HepG2 (cell line): Measurements from ENCODE around the gene TRMT112. TPM values are rescaled to one million over a fixed set of nuclear protein-coding genes. Genes with fewer than 3 reads are reported as not detected.

Source experiments
- ATAC-seq: fragments of 200-7000 bp; cut with Tn5 transposase; 3 replicates; pipeline ENCODE4 v1.9.1; 2020; ENCODE audit warnings: mild to moderate bottlenecking, moderate library complexity
- BruUV-seq: library from RNA; stranded (reverse); fragments of 400-500 nt; replicated peaks from 2 replicates; lab custom pipeline; 2021; lab: Mats Ljungman, UMichigan
- CTCF ChIA-PET: fragments of 300-600 bp; formaldehyde crosslinking; extraction: SDS; loops from one replicate; lab custom pipeline; 2021; ENCODE audit warnings: low total read pairs, inconsistent platforms, low intra/inter-chr PET ratio; lab: Yijun Ruan, JAX
- POLR2A ChIA-PET: fragments of 350-600 bp; sonication (Branson Sonifier 250); formaldehyde crosslinking; loops from one replicate; lab custom pipeline; 2020; ENCODE audit warnings: antibody characterized with exemption, inconsistent platforms; lab: Yijun Ruan, JAX
- DNase-seq: peaks from one replicate; pipeline ENCODE4 v3.0.0-alpha.2; 2015; ENCODE audit warnings: low spot score
- FAIRE-seq: peaks from 3 replicates; lab custom pipeline; 2011; peaks lifted over from hg19 to GRCh38; lab: Jason Lieb, UNC
- H2AFZ ChIP-seq: one replicate; pipeline ENCODE4 v1.6.1; 2011; ENCODE audit warnings: low read length, inconsistent platforms
- H3K27ac ChIP-seq: fragments of 300-600 bp; 3 replicates; pipeline ENCODE4 v1.8.0; 2011; ENCODE audit warnings: mixed run types, mild to moderate bottlenecking, mixed read lengths, low read length, inconsistent platforms; ENCODE audit not compliant: insufficient read depth; ENCODE audit errors: extremely low read length
- H3K27me3 ChIP-seq, 2 experiments: fragments of 200-600 bp in 1 of 2; 2 replicates in 1 of 2; 3 replicates in 1 of 2; pipeline versions ENCODE4 v1.6.0 to v1.8.0; 2011; ENCODE audit warnings: low read length in 2 of 2, mild to moderate bottlenecking in 2 of 2, moderate library complexity in 2 of 2, inconsistent platforms in 1 of 2; ENCODE audit not compliant: insufficient read depth in 2 of 2, control insufficient read depth in 1 of 2
- H3K36me3 ChIP-seq, 2 experiments: fragments of 200-600 bp in 1 of 2; replicated peaks in 1 of 2; 2 replicates in 1 of 2; 3 replicates in 1 of 2; pipeline versions ENCODE4 v1.5.1 to v1.8.0; 2011; ENCODE audit warnings: low read length in 2 of 2, inconsistent platforms in 1 of 2; ENCODE audit not compliant: insufficient read depth in 2 of 2, control insufficient read depth in 1 of 2
- H3K4me1 ChIP-seq: 2 replicates; pipeline ENCODE4 v1.5.1; 2012; ENCODE audit warnings: low read length, inconsistent platforms; ENCODE audit not compliant: insufficient read depth
- H3K4me2 ChIP-seq: 2 replicates; pipeline ENCODE4 v1.6.0; 2011; ENCODE audit warnings: low read depth, low read length, inconsistent platforms
- H3K4me3 ChIP-seq, 3 experiments: fragments of 200-600 bp in 1 of 3; sonication (generic), shearing (Covaris generic) in 1 of 3; replicated peaks in 1 of 3; 2 replicates each; pipeline ENCODE4 v1.5.1; 2011 to 2016; ENCODE audit warnings: low read length in 3 of 3, inconsistent platforms in 2 of 3, low read depth in 2 of 3, mild to moderate bottlenecking in 2 of 3, control low read depth in 1 of 3, mixed read lengths in 1 of 3; ENCODE audit not compliant: insufficient read depth in 1 of 3
- H3K79me2 ChIP-seq: one replicate; pipeline ENCODE4 v1.6.1; 2011; ENCODE audit warnings: low read length, inconsistent platforms; ENCODE audit not compliant: insufficient read depth
- H3K9ac ChIP-seq: 2 replicates; pipeline ENCODE4 v1.6.0; 2011; ENCODE audit warnings: mild to moderate bottlenecking, low read depth, low read length, inconsistent platforms; ENCODE audit not compliant: insufficient read depth
- H3K9me3 ChIP-seq: 2 replicates; pipeline ENCODE4 v1.5.1; 2012; ENCODE audit warnings: mild to moderate bottlenecking, low read length
- H4K20me1 ChIP-seq: 2 replicates; pipeline ENCODE4 v1.6.0; 2011; ENCODE audit warnings: inconsistent platforms, mild to moderate bottlenecking, low read length, moderate library complexity; ENCODE audit not compliant: insufficient read depth
- DPF2 ChIP-seq: sonication (generic); formaldehyde crosslinking; IDR thresholded peaks from 2 replicates; pipeline ENCODE4 v1.4.0; 2020; ENCODE audit warnings: mild to moderate bottlenecking, low read depth, missing genetic modification reagents, borderline replicate concordance
- FOXA1 ChIP-seq, 2 experiments: fragments of 450-650 bp in 1 of 2; sonication (generic) in 1 of 2; formaldehyde crosslinking in 1 of 2; IDR thresholded peaks; 2 replicates each; pipeline versions ENCODE4 v1.4.0 to v1.6.1; 2016 to 2020; ENCODE audit warnings: missing genetic modification reagents in 1 of 2
- HDAC6 ChIP-seq: fragments of 200-600 bp; sonication (generic); IDR thresholded peaks from 2 replicates; pipeline ENCODE4 v1.7.0; 2017; ENCODE audit warnings: mild to moderate bottlenecking, antibody characterized with exemption, low read length, low read depth
- HOXA5 ChIP-seq: sonication (generic); formaldehyde crosslinking; IDR thresholded peaks from 2 replicates; pipeline ENCODE4 v1.4.0; 2020; ENCODE audit warnings: missing genetic modification reagents
- IKZF1 ChIP-seq: fragments of 450-650 bp; IDR thresholded peaks from 2 replicates; pipeline ENCODE4 v1.7.1; 2016
- ISL2 ChIP-seq: sonication (generic); formaldehyde crosslinking; IDR thresholded peaks from 2 replicates; pipeline ENCODE4 v1.5.0; 2020; ENCODE audit warnings: missing genetic modification reagents
- MAFG ChIP-seq: sonication (generic); formaldehyde crosslinking; IDR thresholded peaks from 2 replicates; pipeline ENCODE4 v1.5.1; 2020; ENCODE audit warnings: mild to moderate bottlenecking, missing genetic modification reagents
- NR2F1 ChIP-seq, 2 experiments: fragments of 450-650 bp in 1 of 2; formaldehyde crosslinking in 1 of 2; IDR thresholded peaks; 2 replicates each; pipeline versions ENCODE4 v1.5.0 to v1.6.1; 2016 to 2020; ENCODE audit warnings: mild to moderate bottlenecking in 1 of 2, missing compliant biosample characterization in 1 of 2, missing genetic modification reagents in 1 of 2, moderate library complexity in 1 of 2
- NR2F2 ChIP-seq: IDR thresholded peaks from 2 replicates; pipeline ENCODE4 v1.6.1; 2012; ENCODE audit warnings: low read depth, inconsistent platforms, borderline replicate concordance
- PAWR ChIP-seq: sonication (generic); formaldehyde crosslinking; IDR thresholded peaks from 2 replicates; pipeline ENCODE4 v1.4.0; 2020; ENCODE audit warnings: missing genetic modification reagents, mild to moderate bottlenecking, borderline replicate concordance
- RBM22 ChIP-seq: fragments of 200-400 bp; formaldehyde crosslinking; optimal IDR thresholded peaks from 2 replicates; pipeline ENCODE3; 2017; ENCODE audit warnings: mild to moderate bottlenecking, low read length, moderate library complexity
- TOE1 ChIP-seq: sonication (generic); formaldehyde crosslinking; IDR thresholded peaks from 2 replicates; pipeline ENCODE4 v1.4.0; 2020; ENCODE audit warnings: mild to moderate bottlenecking, missing genetic modification reagents
- ZNF280B ChIP-seq: sonication (generic); formaldehyde crosslinking; IDR thresholded peaks from 2 replicates; pipeline ENCODE4 v1.5.0; 2020; ENCODE audit warnings: missing genetic modification reagents, mild to moderate bottlenecking, borderline replicate concordance
- ZNF383 ChIP-seq: sonication (generic); formaldehyde crosslinking; IDR thresholded peaks from 2 replicates; pipeline ENCODE4 v1.4.0; 2020; ENCODE audit warnings: missing genetic modification reagents, mild to moderate bottlenecking, borderline replicate concordance
- ZNF431 ChIP-seq: sonication (generic); formaldehyde crosslinking; IDR thresholded peaks from 2 replicates; pipeline ENCODE4 v1.9.0; 2022; ENCODE audit warnings: missing genetic modification reagents, low read depth, mild to moderate bottlenecking, borderline replicate concordance
- ZNF570 ChIP-seq: sonication (generic); formaldehyde crosslinking; IDR thresholded peaks from 2 replicates; pipeline ENCODE4 v1.4.0; 2020; ENCODE audit warnings: mild to moderate bottlenecking, missing genetic modification reagents, borderline replicate concordance
- WGBS: methylation state at CpG from one replicate; pipeline ENCODE4 v1.1.6; 2017; ENCODE audit warnings: low lambda C conversion rate; 5-methylcytosine and 5-hydroxymethylcytosine counted together
- in situ Hi-C: cut with HindIII; loops from 2 replicates; pipeline ENCODE4 v1.10.0; 2017; ENCODE audit warnings: low pct_unique_long_range_greater_than_20kb; ENCODE audit not compliant: extremely low pct_ligation_motif_present
- intact Hi-C: fragments of 100-400 bp; cut with micrococcal nuclease; formaldehyde crosslinking; loops from one replicate; pipeline ENCODE4 v1.10.0; 2022; ENCODE audit not compliant: unreplicated experiment
- polyA plus RNA-seq, 8 experiments: library from polyadenylated mRNA; depleted of rRNA in 3 of 8; stranded (reverse) in 7 of 8; unstranded in 1 of 8; fragments of >200 nt; fragmentation: Illumina TruSeq in 4 of 8; extraction: Trizol in 4 of 8; gene quantifications; 2 replicates each; pipeline versions ENCODE4 v1.2.1 to v1.2.3, GENCODE V29; 2011 to 2016; ENCODE audit warnings: low read depth in 4 of 8, missing spikeins in 1 of 8, mixed read lengths in 1 of 8; ENCODE audit not compliant: insufficient read depth in 1 of 8
- total RNA-seq, 5 experiments: library from RNA; depleted of rRNA; stranded (reverse); fragments of >200 nt; fragmentation: Illumina TruSeq; extraction: Trizol; gene quantifications; 2 replicates each; pipeline ENCODE4 v1.2.3, GENCODE V29; 2016; ENCODE audit warnings: low read depth in 1 of 5
- TF ChIP-seq, protein P1 (sequence below): sonication (generic); formaldehyde crosslinking; IDR thresholded peaks from 2 replicates; pipeline ENCODE4 v1.5.1; 2020; ENCODE audit warnings: missing genetic modification reagents, mild to moderate bottlenecking, borderline replicate concordance
- TF ChIP-seq, protein P2 (sequence below): sonication (generic); formaldehyde crosslinking; IDR thresholded peaks from 2 replicates; pipeline ENCODE4 v1.5.1; 2020; ENCODE audit warnings: mild to moderate bottlenecking, missing genetic modification reagents, moderate library complexity

TRMT112 gene
- total and polyA plus RNA-seq, 2 of the 13 experiments (the other 11 are each of a cell fraction or from before 2014, with no cell fraction given) = 186 to 409 TPM

GRCh38 chr11:64317961-64318765 lies 804 bp upstream of the TRMT112 start, which contains the start of gene PRDX5:
Gene PRDX5 (plus strand): TSS chr11:64318121. CDS start chr11:64318216, 95 bp downstream.
- ATAC-seq (peak; percentile 81), DNase-seq (peak; percentile 94), FAIRE-seq (peak; percentile 8)
- ChIA-PET POLR2A (interaction anchor here (0.6 to 4.5 kb wide), 27 partner anchors 8 to 460 kb away, joined by 3 to 103 read pairs (median 6); partner anchors contain the start of genes BAD, CATSPERZ, ESRRA and FKBP2), CTCF (interaction anchor here (0.7 kb wide), 1 partner anchor 37 kb away, joined by 4 read pairs; no protein-coding TSS in a partner anchor)
- BruUV-seq = no TSS peak
- Histone ChIP-seq H3K79me2 (peaks cover 15% of the 10 kb centered on the region), H3K4me3 (peak within 1 kb of the TSS; percentile 97 to 99 (median 99)), H2AFZ (no peak within 1 kb of the TSS), H3K9me3 (no peaks in the 10 kb centered on the region), H4K20me1 (no peaks in the 10 kb centered on the region), H3K27me3 (no peaks in the 10 kb centered on the region; a peak in 1 of 5 replicates), H3K27ac (peak within 1 kb of the TSS; percentile 98), H3K4me1 (peaks cover 22% of the 10 kb centered on the region), H3K36me3 (peaks cover 1 to 33% of the 10 kb centered on the region in 2 experiments; a peak in 3 of 5 replicates), H3K4me2 (peak within 1 kb of the TSS; percentile 99), H3K9ac (peak within 1 kb of the TSS; percentile 94)
- WGBS = under 1% methylated on average over 21 of the region's 61 CpGs
- in situ Hi-C loops = no loop called here
- intact Hi-C loops = loop anchor here (2.0 kb wide), 1 partner anchor 41 kb away; the partner anchor contains the start of gene RPS6KA4
- TF ChIP-seq HDAC6 (no peak), NR2F1 (CRISPR knock-in tag; IDR thresholded peaks at IDR 0.05) (no peak), TOE1 (CRISPR knock-in tag) (no peak), NR2F2 (no peak), ZNF570 (CRISPR knock-in tag) (0 out of 2 replicates have a peak, but pooled peaks have one; percentile 38), MAFG (CRISPR knock-in tag) (no peak), ZNF280B (peak; percentile 56; the same call in 1 of the 2 replicates), RBM22 (no peak), IKZF1 (no peak), HOXA5 (CRISPR knock-in tag) (peak; percentile 77), ZNF383 (CRISPR knock-in tag) (no peak), ZNF431 (0 out of 2 replicates have a peak, but pooled peaks have one; percentile 52), ISL2 (CRISPR knock-in tag) (peak; percentile 60), PAWR (CRISPR knock-in tag) (no peak), DPF2 (CRISPR knock-in tag) (no peak), FOXA1 (IDR thresholded peaks at IDR 0.05) (no peak), FOXA1 (CRISPR knock-in tag; IDR thresholded peaks at IDR 0.05) (no peak)
- TF ChIP-seq, protein P1, sequence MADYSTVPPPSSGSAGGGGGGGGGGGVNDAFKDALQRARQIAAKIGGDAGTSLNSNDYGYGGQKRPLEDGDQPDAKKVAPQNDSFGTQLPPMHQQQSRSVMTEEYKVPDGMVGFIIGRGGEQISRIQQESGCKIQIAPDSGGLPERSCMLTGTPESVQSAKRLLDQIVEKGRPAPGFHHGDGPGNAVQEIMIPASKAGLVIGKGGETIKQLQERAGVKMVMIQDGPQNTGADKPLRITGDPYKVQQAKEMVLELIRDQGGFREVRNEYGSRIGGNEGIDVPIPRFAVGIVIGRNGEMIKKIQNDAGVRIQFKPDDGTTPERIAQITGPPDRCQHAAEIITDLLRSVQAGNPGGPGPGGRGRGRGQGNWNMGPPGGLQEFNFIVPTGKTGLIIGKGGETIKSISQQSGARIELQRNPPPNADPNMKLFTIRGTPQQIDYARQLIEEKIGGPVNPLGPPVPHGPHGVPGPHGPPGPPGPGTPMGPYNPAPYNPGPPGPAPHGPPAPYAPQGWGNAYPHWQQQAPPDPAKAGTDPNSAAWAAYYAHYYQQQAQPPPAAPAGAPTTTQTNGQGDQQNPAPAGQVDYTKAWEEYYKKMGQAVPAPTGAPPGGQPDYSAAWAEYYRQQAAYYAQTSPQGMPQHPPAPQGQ (CRISPR knock-in tag) = no peak
- TF ChIP-seq, protein P2, sequence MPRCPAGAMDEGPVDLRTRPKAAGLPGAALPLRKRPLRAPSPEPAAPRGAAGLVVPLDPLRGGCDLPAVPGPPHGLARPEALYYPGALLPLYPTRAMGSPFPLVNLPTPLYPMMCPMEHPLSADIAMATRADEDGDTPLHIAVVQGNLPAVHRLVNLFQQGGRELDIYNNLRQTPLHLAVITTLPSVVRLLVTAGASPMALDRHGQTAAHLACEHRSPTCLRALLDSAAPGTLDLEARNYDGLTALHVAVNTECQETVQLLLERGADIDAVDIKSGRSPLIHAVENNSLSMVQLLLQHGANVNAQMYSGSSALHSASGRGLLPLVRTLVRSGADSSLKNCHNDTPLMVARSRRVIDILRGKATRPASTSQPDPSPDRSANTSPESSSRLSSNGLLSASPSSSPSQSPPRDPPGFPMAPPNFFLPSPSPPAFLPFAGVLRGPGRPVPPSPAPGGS (CRISPR knock-in tag) = no peak
